GM13977 (cell line): Measurements from ENCODE around the gene TTC7B.

Experiments
- DNase-seq: peaks from one replicate; pipeline ENCODE4 v3.0.0; 2012; ENCODE audit warnings: low spot score
- in situ Hi-C: fragments of 300-500 bp; cut with MboI; formaldehyde crosslinking; loops from one replicate; pipeline ENCODE4 v1.12.0; 2022; ENCODE audit warnings: low sequenced_read_pairs, low pct_unique_long_range_greater_than_20kb, mixed read lengths, inconsistent platforms; ENCODE audit not compliant: unreplicated experiment
- TF ChIP-seq, protein P1 (sequence below): IDR thresholded peaks from 2 replicates; pipeline ENCODE4 v1.5.1; 2012; ENCODE audit warnings: mild to moderate bottlenecking, control low read depth; ENCODE audit not compliant: insufficient read depth; ENCODE audit errors: extremely low read depth, missing control alignments

The TTC7B gene

DNA sequence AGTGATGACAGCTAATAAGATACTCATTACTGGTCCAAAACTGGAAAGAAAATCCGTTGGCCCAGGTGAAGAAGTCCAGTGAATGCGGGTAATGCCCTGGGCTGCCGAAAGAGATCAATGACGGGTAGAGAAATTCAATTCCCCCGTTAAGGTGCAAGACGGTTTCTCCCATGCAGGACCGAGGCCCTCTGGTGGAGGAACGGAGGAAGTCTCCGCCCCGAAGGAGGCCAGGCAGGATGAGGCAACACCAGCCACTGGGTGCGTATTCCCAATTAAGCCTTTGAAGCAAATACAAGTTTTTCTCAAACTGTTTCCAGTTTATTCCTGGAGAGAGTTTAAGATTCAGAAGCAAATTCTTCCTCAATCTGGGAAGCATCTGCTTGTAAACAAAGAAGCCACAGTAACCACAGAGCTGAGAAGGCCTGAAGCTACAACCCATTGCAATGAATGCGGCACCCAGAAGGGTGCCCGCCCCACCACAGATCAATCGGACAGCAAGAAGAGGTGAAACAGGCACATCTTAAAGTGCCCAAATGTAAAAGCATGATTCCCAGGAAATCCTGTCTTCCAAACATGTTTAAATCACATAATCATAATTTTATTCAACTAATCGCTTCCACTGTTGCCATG lies 118.5 kb downstream of the TTC7B start:
- peak; percentile 71 for DNase-seq
- TF ChIP-seq, protein P1, sequence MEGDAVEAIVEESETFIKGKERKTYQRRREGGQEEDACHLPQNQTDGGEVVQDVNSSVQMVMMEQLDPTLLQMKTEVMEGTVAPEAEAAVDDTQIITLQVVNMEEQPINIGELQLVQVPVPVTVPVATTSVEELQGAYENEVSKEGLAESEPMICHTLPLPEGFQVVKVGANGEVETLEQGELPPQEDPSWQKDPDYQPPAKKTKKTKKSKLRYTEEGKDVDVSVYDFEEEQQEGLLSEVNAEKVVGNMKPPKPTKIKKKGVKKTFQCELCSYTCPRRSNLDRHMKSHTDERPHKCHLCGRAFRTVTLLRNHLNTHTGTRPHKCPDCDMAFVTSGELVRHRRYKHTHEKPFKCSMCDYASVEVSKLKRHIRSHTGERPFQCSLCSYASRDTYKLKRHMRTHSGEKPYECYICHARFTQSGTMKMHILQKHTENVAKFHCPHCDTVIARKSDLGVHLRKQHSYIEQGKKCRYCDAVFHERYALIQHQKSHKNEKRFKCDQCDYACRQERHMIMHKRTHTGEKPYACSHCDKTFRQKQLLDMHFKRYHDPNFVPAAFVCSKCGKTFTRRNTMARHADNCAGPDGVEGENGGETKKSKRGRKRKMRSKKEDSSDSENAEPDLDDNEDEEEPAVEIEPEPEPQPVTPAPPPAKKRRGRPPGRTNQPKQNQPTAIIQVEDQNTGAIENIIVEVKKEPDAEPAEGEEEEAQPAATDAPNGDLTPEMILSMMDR = peak; percentile 90
- in situ Hi-C loops = no loop called here

DNA sequence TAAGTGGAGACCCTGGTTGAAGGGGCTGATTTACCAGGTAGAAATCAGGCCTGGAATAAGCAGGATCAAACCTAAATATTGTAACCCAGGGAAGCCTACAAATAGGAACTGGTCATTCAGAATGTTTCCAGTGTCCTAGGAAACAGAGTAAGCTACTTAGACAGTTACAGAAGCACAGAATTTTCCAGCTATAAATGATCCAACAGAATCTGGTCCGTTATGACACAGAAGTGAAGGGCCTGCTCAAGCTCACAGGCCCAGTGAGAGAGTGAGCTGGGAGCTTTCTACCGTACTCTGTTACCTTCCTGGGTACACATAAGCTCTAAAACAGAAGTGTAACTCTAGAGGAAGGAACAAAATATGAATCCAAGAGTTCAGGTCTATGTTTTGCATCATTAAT lies 119.1 kb downstream of the TTC7B start:
- TF ChIP-seq, protein P1 = no peak
- DNase-seq = no peak
- in situ Hi-C loops = no loop called here

DNA sequence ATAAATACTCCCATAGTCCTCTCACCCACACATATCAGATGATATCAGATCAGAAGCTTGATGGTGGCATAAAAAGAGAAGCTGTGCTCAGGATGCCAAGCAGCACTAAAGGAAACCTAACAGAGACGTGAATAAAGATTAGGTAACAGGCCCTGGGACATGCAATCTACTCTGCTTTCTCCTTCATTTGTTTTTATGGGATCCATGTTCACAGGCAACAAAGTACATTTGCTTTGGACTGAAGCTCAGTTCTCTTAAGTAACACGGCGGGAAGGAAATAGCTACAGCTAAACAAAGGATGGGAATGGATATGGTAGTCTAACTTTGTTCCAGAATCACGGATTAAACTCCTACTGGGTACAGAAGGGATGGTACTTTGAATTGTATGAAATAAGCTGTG lies 119.5 kb downstream of the TTC7B start:
- TF ChIP-seq, protein P1 = no peak
- in situ Hi-C loops = no loop called here
- DNase-seq = no peak

DNA sequence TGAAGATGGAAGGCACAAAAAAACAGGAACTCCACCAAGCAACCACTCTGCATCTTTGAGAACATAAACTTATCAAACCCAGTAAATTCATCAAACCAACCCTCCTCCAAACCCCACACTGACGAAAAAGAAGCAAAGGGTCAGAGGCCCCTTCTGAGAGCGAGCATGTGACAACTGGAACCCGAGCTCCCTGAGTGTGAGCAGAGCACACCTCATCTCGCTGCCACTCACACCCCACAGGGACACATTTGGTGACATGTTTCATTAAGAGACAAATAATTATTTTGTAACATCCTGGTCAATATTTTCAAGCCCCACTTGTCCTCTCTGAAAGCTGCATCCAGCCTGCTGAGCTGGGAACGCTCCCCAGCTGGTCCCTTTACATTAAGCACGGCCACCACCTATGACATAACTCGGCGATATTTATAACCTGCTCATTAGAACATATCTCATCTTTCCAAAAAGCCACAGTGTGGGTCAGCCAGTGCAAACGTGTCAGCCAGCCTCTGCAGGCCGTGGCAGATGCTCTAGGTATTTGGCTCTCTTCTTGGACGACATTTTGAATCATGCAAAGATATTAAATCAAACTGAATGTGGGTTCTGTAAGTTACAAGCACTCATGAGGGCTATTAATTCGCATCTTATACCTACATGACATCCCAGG lies 120.1 kb downstream of the TTC7B start:
- TF ChIP-seq, protein P1 = no peak
- DNase-seq = no peak
- in situ Hi-C loops = no loop called here

DNA sequence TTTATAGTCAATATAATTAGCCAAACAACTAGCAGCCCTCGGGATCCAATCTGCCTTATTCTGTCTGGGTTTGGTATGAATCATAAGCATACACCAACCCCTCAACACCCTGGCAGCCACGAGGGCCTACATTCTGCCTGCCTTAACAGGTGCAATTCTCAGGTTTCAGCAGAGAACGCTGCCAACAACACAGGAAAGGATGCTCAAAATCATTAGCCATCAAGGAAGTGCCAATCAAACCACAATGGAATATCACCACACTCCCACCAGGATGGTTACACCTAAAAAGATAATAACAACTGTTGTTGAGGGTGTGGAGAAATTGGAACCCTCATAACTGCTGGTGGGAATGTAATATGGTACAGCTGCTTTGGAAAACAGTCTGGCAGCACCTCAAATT lies 122.8 kb downstream of the TTC7B start:
- in situ Hi-C loops = no loop called here
- TF ChIP-seq, protein P1 = no peak
- DNase-seq = no peak

DNA sequence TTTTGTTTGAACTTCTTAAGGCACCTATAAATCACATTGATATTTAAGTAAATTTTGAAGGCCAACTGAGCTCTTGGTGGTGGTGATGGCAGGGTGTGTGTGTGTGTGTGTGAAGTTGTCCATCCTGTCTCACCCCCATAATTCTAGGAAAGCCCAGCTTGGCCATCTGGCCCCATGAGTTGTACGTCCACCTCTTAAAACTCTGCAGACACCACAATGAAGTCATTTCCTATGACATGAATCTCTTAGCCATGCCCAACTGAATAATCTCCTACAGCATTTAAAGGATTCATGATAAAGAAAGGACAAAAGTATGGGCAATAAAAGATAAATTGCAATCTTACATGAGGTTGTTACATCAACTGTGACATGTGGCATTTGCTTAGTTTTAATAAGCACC lies 123.4 kb downstream of the TTC7B start:
- DNase-seq = no peak
- in situ Hi-C loops = no loop called here
- TF ChIP-seq, protein P1 = no peak
